Lower leg skin (tissue), 4 donors: ENCODE measurements around the gene DDI1. TPM values are rescaled to one million over a fixed set of nuclear protein-coding genes. Genes with fewer than 3 reads are reported as not detected.

Experiments
- DNase-seq, 2 donors: peaks; one replicate each; pipeline ENCODE4 v3.0.0-alpha.2; 2019; ENCODE audit warnings: low spot score in 2 of 2
- H3K4me3 ChIP-seq: fragments of 200-600 bp; sonication (generic); 2 replicates; pipeline ENCODE4 v1.5.1; 2017; ENCODE audit warnings: mild to moderate bottlenecking, low read depth; ENCODE audit not compliant: poor library complexity, severe bottlenecking
- POLR2A ChIP-seq, 2 donors: fragments of 450-650 bp; IDR thresholded peaks; one replicate each; pipeline ENCODE4 v1.6.1; 2016 to 2017; ENCODE audit warnings: antibody characterized with exemption in 2 of 2, mild to moderate bottlenecking in 1 of 2, moderate library complexity in 1 of 2
- WGBS, 2 donors: methylation state at CpG; one replicate each; pipeline ENCODE4 v1.1.5; 2018; 5-methylcytosine and 5-hydroxymethylcytosine counted together
- intact Hi-C: fragments of 100-400 bp; cut with DNase I; formaldehyde crosslinking; loops from one replicate; pipeline ENCODE4 v1.15.0; 2023; ENCODE audit warnings: low total_unique reads
- total RNA-seq, 4 donors: library from RNA; depleted of rRNA; stranded (reverse); fragments of >200 nt; gene quantifications; one replicate each; pipeline ENCODE4 v1.1.0, GENCODE V29; 2016
- TF ChIP-seq, protein P1 (sequence below), 3 donors: fragments of 450-650 bp; IDR thresholded peaks; one replicate each; pipeline ENCODE4 v1.5.1; 2016; ENCODE audit warnings: antibody characterized with exemption in 3 of 3, mild to moderate bottlenecking in 3 of 3, moderate library complexity in 2 of 3

The DDI1 gene
- total RNA-seq, 4 donors from 2014 or later: not detected

DNA sequence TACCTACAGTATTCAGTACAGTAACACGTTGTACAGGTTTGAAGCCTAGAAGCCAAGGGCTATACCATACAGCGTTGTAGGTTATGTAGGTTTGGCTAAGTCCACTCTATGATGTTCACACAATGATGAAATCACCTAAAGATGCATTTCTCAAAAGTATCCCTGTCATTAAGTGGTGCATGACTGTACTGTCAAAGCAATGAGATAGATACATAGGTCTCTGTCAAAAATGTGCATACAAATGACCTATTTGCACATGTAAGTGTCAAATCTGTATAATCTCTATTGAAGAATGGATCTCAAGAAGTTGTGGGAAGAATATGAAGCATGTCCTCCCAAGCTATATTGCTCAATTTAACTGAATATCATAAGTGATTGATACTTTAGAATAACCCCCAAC lies 11.9 kb upstream of the DDI1 start:
- no peak for DNase-seq
- H3K4me3 ChIP-seq: no peak overlapping the region
- no peak for TF ChIP-seq POLR2A (IDR thresholded peaks at IDR 0.05)
- TF ChIP-seq, protein P1, sequence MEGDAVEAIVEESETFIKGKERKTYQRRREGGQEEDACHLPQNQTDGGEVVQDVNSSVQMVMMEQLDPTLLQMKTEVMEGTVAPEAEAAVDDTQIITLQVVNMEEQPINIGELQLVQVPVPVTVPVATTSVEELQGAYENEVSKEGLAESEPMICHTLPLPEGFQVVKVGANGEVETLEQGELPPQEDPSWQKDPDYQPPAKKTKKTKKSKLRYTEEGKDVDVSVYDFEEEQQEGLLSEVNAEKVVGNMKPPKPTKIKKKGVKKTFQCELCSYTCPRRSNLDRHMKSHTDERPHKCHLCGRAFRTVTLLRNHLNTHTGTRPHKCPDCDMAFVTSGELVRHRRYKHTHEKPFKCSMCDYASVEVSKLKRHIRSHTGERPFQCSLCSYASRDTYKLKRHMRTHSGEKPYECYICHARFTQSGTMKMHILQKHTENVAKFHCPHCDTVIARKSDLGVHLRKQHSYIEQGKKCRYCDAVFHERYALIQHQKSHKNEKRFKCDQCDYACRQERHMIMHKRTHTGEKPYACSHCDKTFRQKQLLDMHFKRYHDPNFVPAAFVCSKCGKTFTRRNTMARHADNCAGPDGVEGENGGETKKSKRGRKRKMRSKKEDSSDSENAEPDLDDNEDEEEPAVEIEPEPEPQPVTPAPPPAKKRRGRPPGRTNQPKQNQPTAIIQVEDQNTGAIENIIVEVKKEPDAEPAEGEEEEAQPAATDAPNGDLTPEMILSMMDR (IDR thresholded peaks at IDR 0.05): no peak
- intact Hi-C loops: no loop called here
- WGBS, 2 donors: 88 to 95% methylated on average over 2 of the region's 2 CpGs

DNA sequence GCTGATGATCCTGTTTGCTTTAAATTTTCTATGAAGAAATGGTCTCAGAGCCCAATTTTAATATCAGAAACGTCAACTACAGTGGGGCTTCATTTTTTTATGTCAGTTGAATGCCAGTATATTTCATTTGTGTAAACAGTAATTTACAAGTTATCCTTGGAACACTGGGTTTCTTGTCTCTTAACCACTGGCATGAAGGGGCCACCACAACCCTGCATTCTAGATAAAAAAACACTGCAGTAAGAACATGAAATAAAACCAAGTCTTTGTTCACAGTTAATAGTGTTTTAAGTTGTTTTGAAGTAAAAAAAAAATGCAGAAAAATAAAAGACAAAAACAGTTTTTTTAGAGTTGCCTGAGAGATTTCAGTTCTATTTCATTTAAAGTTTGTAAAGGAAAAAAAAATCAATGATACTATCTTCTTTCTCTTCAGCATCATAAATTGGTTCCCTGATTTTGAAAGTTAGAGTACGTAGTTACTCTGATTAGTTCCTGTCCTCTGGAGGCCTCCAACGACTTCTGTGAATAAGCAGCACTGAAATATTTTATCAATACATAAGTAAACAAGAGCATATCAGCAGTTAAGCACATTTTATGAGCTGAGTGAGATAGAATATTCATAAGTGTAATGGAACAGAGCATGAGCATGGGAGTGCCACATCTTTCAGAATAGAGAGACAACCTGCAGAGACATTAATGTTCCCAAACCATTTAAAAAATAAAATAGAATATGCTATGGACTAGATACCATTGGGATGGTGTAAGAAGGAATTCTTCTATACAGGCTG lies 7.8 kb upstream of the DDI1 start:
- 56 to 67% methylated on average over 3 of the region's 3 CpGs for WGBS, 2 donors
- no peak for DNase-seq
- TF ChIP-seq, protein P1 (IDR thresholded peaks at IDR 0.05): no peak
- TF ChIP-seq POLR2A (IDR thresholded peaks at IDR 0.05): no peak

DNA sequence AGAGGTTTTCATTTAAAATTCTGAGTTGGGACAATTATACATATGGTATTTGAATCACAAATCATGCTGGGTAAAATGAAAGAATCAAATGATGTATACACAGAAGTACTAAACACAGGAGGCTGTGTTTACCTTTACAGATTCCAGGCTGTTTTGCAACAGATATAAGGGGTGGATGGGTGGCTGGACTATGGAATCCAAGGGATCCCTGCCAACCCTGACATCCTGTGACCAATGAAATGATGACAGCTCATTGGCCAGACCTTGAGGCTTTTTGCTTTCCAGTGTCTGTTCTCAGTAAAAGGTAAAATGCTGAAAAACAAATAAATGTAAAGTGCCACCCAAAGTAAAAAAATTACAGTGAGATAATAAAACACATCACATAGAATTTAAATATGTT lies 3.3 kb upstream of the DDI1 start:
- no peak overlapping the region for H3K4me3 ChIP-seq
- intact Hi-C loops: no loop called here
- peak in 1 of 2 donors; percentile 24 for DNase-seq
- TF ChIP-seq, protein P1 (IDR thresholded peaks at IDR 0.05): no peak
- TF ChIP-seq POLR2A (IDR thresholded peaks at IDR 0.05): no peak

More for the DNA sequence above, 7.8 kb upstream of the DDI1 start:
- intact Hi-C loops: no loop called here
- no peak overlapping the region for H3K4me3 ChIP-seq

DNA sequence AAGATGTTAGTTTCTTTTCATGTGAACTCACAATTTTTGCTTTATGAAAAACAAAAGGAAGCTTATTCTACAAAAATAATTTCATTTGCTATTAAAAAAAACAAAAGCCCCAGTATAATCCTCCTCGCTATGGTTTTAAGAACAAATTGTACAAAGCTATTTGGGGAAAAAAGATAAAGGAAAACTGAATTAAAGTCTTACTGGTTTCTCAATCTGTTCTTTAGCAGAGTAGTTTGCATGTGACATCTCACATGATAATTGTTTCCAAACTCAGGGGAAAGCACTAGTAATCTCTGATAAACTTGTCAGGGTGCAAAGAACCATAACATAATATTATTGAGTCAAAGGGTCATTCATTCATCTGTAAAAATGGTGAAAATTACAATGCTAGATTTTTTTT lies 2.9 kb upstream of the DDI1 start:
- no peak for DNase-seq
- H3K4me3 ChIP-seq: no peak overlapping the region
- intact Hi-C loops: no loop called here
- WGBS, 2 donors: 62 to 76% methylated on average over 1 of the region's 1 CpG
- no peak for TF ChIP-seq POLR2A (IDR thresholded peaks at IDR 0.05)
- TF ChIP-seq, protein P1 (IDR thresholded peaks at IDR 0.05): no peak

GRCh38 chr11:104036995-104037394 lies 555 bp downstream of the DDI1 start:
- intact Hi-C loops: no loop called here
- 98% methylated on average over 21 of the region's 21 CpGs for WGBS, 2 donors
- DNase-seq: no peak
- H3K4me3 ChIP-seq: no peak overlapping the region
- TF ChIP-seq POLR2A (IDR thresholded peaks at IDR 0.05): no peak
- TF ChIP-seq, protein P1 (IDR thresholded peaks at IDR 0.05): no peak

DNA sequence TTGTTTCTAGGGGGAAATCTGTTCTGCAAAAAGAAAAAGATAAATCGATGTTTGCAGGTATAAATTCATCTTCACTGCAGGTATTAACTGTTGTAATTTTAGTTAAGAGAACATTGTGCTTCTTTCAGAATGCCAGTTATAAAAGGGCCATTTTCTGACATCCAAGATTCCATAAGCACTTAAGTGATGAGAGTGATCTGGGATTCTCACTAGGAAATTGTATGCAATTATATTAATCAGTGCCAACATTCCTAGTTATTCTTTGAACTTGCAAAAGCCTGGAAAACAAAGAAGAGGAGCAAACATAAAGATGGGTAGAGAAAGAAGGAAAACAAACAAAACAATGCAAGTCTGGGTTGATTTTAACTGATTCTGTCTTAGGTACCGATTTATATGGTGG lies 5.4 kb downstream of the DDI1 start:
- DNase-seq: no peak
- WGBS, 2 donors: 88 to 92% methylated on average over 2 of the region's 2 CpGs
- no peak for TF ChIP-seq POLR2A (IDR thresholded peaks at IDR 0.05)
- TF ChIP-seq, protein P1 (IDR thresholded peaks at IDR 0.05): no peak
- intact Hi-C loops: no loop called here
- no peak overlapping the region for H3K4me3 ChIP-seq
